Epithelial cell of esophagus (primary cell): Measurements from ENCODE around the gene CCDC54.

Source experiments
- DNase-seq: peaks from one replicate; pipeline ENCODE4 v3.0.0; 2010; ENCODE audit warnings: low read depth
- H3K4me3 ChIP-seq: 2 replicates; pipeline ENCODE4 v1.5.1; 2011; ENCODE audit warnings: mild to moderate bottlenecking, low read length, control low read depth
- CTCF ChIP-seq: IDR thresholded peaks from 2 replicates; pipeline ENCODE4 v1.5.1; 2011; ENCODE audit warnings: low read depth, mild to moderate bottlenecking, low read length, control low read depth, inconsistent platforms; ENCODE audit not compliant: insufficient read depth; ENCODE audit errors: missing control alignments

Gene CCDC54

GRCh38 chr3:107404727-107405469 lies 27.7 kb downstream of the CCDC54 start:
- peak; percentile 18 for DNase-seq
- TF ChIP-seq CTCF = no peak
- H3K4me3 ChIP-seq = no peak overlapping the region

- TF ChIP-seq CTCF = no peak
- no peak for DNase-seq
- no peak overlapping the region for H3K4me3 ChIP-seq
Measured at GRCh38 chr3:107407355-107407754, 30.1 kb downstream of the CCDC54 start.

- no peak for TF ChIP-seq CTCF
- no peak overlapping the region for H3K4me3 ChIP-seq
- no peak for DNase-seq
Measured at GRCh38 chr3:107408513-107408912, 31.3 kb downstream of the CCDC54 start.

GRCh38 chr3:107409365-107409764 lies 32.1 kb downstream of the CCDC54 start:
- TF ChIP-seq CTCF = no peak
- no peak for DNase-seq
- no peak overlapping the region for H3K4me3 ChIP-seq

- no peak for TF ChIP-seq CTCF
- no peak overlapping the region for H3K4me3 ChIP-seq
- no peak for DNase-seq
Measured at GRCh38 chr3:107410606-107411005, 33.4 kb downstream of the CCDC54 start.

GRCh38 chr3:107411056-107411455 lies 33.8 kb downstream of the CCDC54 start:
- H3K4me3 ChIP-seq = no peak overlapping the region
- DNase-seq = no peak
- TF ChIP-seq CTCF = no peak

GRCh38 chr3:107411779-107412178 lies 34.5 kb downstream of the CCDC54 start:
- DNase-seq = no peak
- no peak for TF ChIP-seq CTCF

More at GRCh38 chr3:107411779-107412178, 34.5 kb downstream of the CCDC54 start:
- no peak overlapping the region for H3K4me3 ChIP-seq
